ENCODE measurements around the gene YBX1.
"Not testable (repeated sequence)": the region's sequence is repeated elsewhere in the genome, so short reads cannot be mapped to it uniquely, and the experiment has no call there.

Gene YBX1

DNA sequence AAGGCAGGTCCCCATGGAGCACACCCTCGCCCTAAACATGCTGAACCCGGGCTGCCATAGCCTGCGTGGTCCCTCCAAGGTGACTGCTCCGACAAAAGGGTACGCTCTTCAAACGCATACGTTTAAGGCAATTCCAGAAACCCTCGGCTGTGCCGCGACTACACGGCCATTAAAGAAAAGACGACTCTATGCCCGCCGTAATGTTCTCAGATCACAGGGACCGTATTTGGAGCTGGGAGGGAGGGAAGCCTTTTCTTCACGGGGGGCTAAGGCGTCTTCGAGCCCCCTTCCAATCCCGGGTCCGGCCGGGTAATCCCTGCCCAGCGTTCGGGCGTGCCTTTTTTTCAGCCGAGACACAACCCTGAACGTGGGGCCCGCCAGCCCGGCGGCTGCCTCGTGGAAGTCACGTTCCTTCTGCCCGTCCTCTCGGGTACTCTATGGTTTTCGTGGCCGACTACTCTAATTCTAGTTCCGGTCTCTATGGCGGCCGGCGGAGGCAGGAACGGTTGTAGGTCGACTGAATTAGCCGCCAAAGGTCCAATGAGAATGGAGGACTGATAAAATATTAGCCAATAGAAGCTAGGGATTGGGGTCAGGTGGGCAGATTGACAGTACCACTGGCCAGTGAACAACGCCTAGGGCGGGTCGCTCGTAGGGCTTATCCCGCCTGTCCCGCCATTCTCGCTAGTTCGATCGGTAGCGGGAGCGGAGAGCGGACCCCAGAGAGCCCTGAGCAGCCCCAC, at the start of gene YBX1:
TSS of gene YBX1 (plus strand) at position 678 of the 743 bp plus-strand sequence. CDS start 148 bp downstream, outside the sequence.
- DNase-seq = peak; percentile 99

GRCh38 chr1:42639116-42639515, 43.1 kb upstream of the YBX1 start:
- peak; percentile 59 for DNase-seq

GRCh38 chr1:42646056-42646455, 36.2 kb upstream of the YBX1 start:
- DNase-seq = peak; percentile 2

DNA sequence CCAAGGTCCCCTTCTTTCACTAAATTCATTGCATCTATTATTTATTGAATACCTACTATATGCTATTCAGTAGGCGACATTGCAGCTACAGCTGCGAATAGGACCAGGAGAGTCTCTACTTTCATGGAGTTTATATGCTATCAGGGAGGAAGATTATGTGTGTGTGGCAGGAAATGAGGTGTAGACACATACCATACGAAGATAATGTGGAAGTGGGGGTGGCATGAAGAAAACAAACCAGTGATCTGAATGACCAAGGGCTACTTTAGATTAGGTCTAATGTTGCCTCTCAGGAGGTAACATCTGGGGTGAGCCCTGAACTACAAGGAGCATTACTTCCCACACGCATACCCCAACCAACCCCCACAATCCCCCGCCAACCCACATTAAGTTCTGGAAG, 25.0 kb upstream of the YBX1 start:
- DNase-seq = no peak

DNA sequence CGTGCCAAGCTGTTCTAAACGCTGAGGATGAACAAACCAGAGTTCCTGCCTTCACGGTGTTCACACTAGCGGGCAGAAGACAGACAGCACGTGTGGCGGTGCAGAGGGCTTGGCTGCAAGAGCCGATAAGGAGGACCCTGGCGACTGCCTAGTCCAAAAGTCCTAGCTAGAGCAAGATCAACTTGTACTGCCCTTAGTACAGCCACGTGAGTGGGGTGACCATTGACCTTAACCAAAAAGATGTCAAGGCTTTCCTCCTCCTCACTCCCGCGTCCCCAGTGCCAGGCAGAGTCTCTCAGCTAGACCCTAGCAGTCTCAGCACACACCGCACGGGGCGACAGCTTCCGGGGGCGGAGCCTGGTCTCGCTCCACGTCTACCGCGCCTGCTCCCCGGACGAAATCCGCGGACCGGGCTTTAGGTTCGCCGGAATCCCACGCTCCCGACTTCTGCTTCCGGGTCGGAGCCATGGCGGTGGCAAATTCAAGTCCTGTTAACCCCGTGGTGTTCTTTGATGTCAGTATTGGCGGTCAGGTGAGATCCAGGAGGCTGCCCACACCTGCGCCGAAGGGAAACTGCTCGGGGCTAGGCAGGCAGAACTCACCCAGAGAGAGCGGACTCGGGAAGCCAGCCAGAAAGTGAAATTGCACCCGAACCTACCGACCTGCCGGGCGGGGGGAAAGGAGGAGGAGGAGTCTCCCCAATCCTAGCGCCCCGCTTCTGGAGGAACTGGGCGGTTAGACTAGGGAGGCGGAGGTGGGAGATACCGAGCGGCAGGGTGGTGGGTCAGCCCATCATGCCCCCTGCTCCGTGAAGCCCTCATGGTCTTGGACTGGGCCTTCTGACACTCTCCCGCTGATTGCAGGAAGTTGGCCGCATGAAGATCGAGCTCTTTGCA, 24.0 kb upstream of the YBX1 start, which contains the start of gene PPIH:
TSS of gene PPIH (plus strand) at position 443 of the 896 bp plus-strand sequence. CDS start at position 467, 24 bp downstream.
- peak; percentile 91 for DNase-seq

DNA sequence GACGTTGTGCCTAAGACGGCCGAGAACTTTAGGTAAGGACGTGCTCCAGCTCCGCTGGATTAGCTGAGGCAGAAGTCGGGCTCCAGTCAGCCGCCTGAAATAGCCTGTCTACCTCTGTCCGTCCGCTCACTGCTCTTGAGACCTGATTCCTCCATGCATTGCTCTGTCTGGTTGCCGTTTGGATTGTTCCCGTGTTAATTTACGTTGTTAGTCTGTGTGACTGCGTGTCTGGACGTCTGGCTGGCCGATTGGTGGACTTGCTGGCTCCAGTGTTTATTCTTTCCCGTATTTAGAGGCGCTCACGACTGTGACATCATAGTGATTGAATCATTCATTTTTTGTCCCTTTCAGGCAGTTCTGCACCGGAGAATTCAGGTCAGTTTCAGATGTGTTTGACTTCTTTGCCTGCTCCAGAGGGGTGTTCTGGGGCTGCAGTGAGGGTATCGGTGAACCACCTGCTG, 23.3 kb upstream of the YBX1 start:
- peak; percentile 4 for DNase-seq

- DNase-seq = no peak
Measured at GRCh38 chr1:42660907-42661500, 21.2 kb upstream of the YBX1 start.

DNA sequence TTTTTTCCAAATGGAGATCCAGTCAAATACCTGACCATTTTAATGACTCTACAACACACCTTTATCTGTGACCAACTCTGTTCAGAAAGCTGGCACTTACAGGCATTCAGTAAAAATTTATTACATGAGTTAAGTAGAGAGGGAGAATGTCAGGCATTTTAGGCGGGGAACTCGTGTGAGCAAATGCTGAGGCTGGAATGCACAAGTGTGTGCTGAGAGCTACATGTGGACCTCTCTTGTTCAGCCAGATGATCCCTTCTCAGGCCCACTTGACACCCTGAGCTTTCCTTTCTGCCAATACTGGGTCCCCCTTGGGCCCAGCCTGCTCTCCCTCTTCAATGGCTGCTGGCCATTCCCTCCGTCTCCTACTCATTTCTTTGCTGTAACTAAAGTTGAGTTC, 12.3 kb upstream of the YBX1 start:
- no peak for DNase-seq

- no peak for DNase-seq
Measured at GRCh38 chr1:42670425-42670824, 11.8 kb upstream of the YBX1 start.

- DNase-seq = no peak
Measured at GRCh38 chr1:42674214-42674613, 8.0 kb upstream of the YBX1 start.

DNA sequence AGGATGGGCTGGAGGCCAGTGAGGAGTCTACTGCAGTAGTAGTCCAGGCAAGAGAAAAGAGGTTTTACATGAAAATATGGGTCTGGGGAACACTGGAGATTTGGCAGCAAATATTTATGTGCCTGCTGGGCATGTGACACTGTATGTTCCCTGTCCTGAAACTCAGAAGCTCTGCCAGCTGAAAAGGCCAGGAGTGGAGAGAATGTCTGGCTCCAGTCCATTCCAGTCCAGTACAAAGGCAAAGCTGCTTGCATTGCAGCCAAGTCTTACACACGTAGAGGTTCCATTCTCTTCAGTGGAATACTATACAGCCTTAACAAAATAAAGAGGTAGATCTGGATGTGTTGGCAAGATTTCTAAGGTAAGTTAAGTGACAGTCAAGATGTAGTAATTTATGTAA, 7.5 kb upstream of the YBX1 start:
- no peak for DNase-seq

DNA sequence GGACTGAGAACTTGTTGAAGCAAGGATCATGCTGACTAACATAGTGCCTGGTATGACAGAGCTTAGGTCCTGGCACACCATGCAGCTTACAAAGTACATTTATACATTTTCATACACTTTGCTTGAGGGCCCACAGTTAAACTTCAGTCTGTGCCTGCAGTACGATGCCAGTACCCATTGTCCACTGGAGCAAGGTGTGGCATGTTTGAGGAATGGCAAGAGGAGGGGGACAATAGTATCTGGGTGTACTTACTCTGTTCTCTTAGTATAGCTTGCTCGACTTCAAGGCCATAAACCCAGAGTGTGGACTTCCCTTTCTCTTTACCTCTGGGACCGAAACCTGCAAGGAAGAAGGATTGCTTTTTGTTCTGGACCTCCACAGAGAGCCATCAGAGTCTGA, 6.8 kb upstream of the YBX1 start:
- no peak for DNase-seq

DNA sequence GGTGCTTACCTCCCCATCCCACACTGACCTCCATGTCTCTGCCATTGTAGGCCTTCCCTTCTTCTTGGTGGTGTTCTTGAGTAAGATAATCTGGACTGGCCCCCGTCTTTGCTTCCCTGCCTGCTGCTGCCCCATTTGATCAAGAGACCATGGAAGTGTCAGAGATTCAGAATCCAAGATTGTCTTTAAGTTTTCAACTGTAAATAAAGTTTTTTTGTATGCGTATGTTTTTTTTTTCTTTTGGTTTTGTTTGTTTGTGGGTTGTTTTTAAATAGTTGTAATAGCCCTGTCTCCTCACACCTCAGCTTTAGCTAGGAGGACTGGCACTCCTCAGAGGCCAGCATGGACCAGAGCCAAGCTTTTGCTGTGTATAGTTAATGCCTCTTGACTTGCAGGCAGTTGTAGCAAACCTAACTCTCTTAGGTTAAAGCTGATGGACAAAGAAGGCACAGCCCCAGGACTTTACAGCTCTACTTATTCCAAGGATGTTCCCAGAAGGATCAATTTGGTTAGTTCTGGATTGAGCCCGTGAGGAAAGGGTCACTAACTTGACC, 5.6 kb upstream of the YBX1 start:
- DNase-seq = no peak

DNA sequence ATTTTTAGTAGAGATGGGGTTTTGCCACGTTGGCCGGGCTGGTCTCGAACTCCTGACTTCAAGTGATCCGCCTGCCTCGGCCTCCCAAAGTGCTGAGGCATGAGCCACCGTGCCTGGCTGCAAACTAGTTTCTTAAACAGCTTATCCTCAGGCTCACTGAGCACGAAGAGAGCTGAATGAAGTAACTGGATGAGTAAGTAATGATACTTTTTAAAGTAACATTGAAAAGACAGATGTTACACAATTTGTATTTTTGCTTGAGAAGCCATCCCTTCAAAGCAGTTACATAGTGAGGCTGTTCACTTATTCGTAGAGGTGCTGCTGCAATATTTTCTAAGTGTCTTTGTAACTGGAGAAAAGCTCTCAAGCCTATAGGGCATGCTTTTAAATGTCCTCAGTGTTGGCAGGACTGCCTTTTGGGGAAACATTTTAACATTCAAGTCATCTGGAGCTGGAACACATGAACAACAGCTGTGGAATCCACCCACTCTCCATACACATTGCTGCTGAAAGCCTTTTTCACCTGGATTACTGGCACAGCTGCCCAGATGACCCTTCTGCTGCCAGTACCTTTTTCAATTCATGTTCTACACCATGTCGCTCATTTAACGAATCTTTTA, 2.7 kb upstream of the YBX1 start:
- peak; percentile 35 for DNase-seq

GRCh38 chr1:42680055-42680454, 2.2 kb upstream of the YBX1 start:
- DNase-seq = no peak

- peak; percentile 28 for DNase-seq
Measured at GRCh38 chr1:42680921-42681683, 1.1 kb upstream of the YBX1 start.

GRCh38 chr1:42682484-42682738, 193 bp downstream of the YBX1 start:
- DNase-seq = not testable (repeated sequence)

GRCh38 chr1:42682739-42683531, 717 bp downstream of the YBX1 start:
- DNase-seq = peak; percentile 61

GRCh38 chr1:42684139-42684538, 1.9 kb downstream of the YBX1 start:
- peak; percentile 7 for DNase-seq

DNA sequence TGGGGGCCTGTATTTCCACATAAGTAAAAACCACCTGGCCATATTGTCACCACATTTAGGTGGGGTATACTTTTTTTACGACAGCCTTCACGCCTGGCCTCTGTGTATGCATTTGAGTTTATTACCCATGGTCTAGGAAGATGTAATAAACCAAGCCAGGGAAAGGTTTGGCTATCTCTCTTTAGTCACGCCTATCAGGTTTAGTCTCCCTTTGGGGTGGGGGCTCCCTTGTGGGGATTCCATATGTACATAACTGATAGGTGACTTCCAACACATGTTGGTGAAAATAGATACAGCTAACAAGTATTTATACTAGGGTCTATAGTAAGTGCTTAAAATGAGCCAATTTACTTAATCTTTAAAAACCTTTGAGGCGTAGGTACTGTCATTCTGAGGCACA, 4.2 kb downstream of the YBX1 start:
- DNase-seq = no peak

- DNase-seq = no peak
Measured at GRCh38 chr1:42689912-42690311, 7.7 kb downstream of the YBX1 start.
